Raji (cell line): ENCODE data around the gene MKX.

Experiments
- POLR2A ChIP-seq: IDR thresholded peaks from 2 replicates; pipeline ENCODE4 v1.6.1; 2011; ENCODE audit warnings: low read depth, low read length, control low read depth; ENCODE audit not compliant: insufficient read depth

The MKX gene, protein sequence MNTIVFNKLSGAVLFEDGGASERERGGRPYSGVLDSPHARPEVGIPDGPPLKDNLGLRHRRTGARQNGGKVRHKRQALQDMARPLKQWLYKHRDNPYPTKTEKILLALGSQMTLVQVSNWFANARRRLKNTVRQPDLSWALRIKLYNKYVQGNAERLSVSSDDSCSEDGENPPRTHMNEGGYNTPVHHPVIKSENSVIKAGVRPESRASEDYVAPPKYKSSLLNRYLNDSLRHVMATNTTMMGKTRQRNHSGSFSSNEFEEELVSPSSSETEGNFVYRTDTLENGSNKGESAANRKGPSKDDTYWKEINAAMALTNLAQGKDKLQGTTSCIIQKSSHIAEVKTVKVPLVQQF

DNA sequence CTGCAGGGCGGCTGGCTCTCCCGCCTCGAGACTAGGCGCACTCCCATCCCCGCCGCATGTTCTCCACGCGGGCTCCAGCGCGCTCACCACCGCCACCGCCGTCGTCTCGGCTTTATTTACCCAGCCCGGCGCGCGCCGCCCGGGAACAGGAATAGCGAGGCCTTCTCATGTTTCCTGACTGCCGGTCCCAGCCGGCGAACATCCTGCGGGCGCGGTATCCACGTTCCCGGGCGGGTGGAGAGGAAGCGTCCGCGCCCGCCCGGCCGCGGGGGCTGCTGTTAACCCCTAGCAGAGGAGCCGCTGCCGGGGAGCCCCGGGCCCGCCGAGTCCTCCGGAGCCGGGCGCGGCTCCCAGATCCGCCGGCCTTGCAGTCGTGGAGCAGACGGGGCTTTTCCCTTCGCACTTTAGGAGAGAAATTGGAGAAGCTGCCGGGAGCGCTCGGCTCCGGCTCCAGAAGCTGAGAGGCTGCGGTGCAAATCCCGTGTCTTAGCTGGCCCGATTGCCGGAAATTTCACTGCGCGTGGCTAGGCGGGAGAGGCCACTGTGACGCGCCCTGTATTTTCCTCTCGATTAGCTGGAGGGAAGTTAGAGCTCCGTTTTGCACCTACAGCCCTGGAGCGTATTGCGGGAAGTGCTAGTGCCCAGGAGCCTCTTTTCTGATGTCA lies at the start of gene MKX:
TSS of gene MKX (minus strand) at position 88 of the 665 bp plus-strand sequence. CDS start 2,404 bp downstream, outside the sequence.
- no peak for TF ChIP-seq POLR2A

DNA sequence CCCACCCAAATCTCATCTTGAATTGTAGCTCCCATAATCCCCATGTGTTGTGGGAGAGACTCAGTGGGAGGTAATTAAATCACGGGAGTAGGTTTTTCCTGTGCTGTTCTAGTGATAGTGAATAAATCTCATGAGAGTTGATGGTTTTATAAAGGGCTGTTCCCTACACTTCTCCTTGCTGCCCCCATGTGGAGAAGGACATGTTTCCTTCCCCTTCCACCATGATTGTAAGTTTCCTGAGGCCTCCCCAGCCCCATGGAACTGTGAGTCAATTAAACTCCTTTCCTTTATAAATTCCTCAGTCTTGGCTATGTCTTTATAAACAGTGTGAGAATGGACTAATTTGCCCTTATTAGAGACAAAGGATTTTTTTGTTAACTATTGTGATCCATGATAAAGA lies 48.5 kb upstream of the MKX start:
- TF ChIP-seq POLR2A: no peak

DNA sequence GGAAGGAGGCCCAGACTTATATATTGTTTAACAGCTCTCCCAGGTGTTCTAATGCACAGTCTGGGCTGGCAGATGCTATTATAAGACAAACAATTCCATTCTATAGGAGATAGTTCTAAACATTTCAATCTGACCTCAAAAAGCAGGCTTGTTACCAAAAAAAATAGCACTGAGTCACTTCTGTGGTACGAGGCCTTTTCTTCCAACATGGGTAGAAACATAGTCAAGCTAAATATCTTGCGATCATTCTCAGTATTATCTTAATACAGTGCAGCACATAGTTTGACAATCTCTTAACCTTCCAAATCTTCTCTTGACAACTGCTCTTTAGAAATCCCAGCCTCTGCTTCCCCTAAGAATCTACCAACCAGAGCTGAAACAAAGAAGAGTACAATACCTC lies 46.6 kb upstream of the MKX start:
- no peak for TF ChIP-seq POLR2A

DNA sequence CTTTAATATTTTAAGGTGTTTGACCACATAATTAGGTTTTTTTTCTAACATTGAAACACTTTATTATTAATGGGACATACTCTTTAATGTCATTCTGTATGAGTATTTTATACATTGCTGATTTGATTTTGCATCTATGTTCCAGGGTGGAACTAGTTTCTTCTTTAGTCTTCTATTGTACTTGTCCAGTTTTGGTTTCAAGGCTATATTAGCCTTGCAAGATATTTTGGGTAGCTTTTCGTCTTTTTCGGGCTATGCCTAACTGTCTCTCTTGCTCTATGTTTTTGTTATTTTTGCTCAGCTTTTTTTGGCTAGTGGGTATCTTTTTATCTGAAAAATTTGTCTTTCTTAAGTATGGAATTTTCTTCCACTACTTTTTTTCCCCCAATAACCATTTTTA lies 38.7 kb upstream of the MKX start:
- TF ChIP-seq POLR2A: no peak

DNA sequence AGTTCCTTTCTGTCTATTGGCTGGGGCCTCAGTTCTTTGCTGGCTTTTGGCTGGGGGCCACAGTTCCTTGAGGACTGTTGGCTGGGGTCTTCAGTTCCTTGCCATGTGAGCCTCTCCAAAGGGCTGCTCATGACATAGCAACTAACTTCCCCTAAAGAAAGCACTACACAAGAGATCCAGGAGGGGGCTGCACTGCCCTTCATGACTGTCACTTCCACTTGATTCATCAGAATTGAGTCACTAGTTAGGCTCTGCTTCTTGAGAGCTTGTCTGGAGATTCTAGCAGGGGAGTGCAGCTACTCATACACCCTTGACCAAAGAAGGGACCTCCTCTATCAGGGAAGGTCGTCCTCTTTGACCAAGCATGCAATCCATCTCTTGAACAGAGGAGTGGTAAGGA lies 38.0 kb upstream of the MKX start:
- TF ChIP-seq POLR2A: no peak

DNA sequence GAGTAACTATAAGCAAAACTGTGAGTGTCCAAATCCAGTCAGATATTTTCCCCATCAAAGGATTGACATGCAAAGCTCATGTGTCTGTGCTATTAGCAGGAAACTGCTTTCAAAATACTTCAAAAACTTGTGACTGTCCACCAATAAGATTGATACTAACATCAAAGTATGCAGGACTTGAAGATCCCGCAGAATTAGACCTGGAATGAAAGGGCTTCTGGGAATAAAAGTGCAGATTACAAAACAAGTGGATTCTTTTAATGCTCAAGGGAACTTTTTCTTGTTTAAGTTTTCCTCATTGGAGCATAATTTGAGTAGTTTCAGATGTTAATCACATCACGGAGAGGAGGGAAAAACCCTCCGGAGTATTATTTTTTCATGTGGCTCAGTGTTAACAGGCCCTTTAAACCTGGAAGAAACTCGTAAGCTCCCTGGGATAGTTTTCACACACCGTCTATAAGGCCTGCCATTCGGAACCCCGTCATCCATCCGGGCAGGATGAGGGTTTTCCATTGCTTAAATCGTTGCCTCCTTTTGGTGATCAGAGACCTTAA lies 33.9 kb upstream of the MKX start:
- no peak for TF ChIP-seq POLR2A

DNA sequence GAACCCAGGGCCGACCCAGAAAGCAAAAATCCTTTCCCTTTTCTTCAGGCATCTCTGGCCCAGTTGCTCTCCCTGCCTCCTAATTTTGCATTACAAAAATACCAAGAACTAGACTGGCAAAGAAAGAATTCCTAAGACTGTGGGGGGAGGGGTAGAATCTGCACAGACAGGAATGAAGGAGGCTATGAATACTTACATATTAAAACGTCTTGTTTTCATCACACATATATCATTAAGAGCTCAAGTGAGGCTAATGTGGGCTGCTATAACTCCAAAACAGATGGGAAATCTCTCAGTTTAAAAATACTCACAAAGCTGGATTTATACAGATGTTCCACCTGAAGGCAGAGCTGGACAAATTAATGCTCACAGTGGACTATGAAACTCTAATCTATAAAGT lies 29.2 kb upstream of the MKX start:
- no peak for TF ChIP-seq POLR2A

DNA sequence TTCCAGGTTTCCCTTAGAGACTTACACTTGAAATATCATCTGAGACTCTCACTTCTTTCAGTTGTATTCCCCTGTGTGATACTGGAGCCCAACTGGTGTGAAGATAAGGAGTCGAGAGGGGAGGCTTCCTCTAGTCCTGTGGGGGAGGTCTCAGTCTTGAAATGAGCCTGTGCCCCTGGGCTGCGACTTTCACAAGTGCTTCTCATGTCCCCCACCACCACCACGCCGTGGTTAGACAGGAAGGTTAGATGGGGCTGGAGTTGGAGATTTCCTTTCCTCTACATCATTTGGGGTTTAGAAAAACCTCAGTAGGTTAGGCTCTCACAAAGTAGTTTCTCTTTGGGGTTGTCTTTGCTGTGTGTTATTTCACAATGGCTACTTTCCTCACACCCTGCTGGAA lies 25.6 kb upstream of the MKX start:
- no peak for TF ChIP-seq POLR2A

DNA sequence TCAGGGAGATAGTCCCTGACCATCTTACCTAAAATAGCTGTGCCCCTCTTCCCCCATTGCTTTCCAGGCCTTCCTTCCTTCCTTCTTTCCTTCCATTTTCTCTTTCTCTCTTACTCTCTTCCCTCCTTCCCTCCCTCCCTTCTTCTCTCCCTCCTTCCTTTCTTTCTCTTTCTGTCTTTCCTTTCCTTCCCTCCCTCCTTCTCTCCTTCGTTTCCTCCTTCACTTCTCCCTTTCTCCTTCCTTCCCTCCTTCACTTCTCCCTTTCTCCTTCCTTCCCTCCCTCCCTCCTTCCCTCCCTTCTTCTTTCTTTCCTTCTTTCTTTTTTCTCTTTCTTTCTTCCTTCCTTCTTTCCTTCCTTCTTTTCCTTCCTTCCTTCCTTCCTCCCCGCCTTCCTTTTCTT lies 24.6 kb upstream of the MKX start:
- no peak for TF ChIP-seq POLR2A

DNA sequence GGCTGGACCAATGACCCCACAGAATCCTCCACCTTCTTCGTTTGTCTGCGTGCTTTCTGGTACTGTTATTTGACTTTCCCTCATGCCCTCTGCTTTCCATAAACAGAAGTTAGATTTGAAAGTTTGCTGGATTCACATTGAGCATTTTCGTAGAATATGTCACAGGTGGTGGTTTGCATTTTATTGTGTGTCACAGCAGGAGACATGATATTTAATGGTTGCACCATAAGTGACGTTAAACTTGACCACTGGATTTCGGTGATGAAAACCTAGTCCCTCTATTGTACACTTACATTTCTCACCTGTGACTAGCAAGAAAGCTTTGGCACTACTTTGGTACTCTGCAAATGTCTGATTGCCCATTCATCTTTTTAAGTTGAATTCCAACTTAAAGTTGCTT lies 15.2 kb upstream of the MKX start:
- no peak for TF ChIP-seq POLR2A

DNA sequence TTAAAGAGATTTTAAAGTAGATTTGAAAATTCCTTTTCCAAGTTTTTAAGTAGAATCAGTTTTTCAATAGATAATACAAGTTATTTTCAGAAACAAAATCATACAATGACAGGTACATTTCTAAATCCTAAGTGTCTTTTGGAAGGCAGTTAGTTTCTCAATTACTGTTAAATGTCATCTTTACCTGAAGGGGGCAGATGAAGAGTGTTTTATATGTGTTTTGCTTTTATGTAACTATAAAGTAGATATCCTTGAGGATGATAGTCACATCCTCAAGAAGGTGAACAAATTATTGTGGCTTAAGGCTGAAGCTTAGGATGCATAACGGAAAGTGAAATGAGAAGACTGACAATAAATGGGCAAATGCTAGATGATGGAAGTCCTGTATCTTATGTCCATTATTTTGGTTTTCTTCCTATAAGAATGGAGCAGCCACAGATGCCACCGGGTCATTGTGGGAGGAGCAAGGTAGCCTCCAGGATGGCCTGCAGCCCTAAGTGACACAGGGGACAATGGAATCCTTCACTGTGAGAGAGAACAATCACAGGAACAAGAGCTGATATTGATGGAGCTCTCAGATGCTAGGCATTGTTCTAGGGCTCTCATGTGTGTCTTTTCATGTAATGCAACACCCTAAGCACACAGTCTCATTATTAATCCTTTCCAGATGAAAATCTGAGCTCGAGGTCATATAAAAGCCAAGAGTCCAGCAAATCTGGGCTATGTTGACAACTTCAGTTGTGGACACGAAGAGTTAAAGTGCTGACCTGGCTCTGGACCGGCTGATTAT lies 14.1 kb upstream of the MKX start:
- TF ChIP-seq POLR2A: no peak

DNA sequence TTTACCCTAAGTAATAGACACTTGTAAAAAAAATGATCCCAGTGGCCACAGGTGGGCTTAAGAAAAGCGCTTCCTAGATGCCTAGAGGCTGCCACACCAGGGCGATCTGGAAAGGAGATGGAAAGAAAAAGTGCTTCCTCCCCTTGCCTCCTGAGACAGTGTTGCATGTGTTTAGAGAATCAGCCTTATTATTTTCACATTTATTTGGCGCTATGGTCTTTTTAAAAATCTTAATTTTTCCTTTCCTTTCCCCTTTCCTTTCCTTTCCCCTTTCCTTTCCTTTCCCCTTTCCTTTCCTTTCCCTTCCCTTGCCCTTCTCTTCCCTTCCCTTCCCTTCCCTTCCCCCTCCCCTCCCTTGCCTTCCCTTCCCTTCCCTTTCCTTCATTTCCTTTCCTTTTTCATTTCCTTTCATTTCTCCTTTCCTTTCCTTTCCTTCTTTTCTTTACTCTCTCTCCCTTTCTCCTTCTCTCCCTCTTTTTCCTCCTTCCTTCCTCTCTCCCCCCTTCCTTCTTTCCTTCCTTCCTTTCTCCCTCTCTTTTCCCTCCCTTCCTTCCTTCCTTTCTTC lies 7.1 kb upstream of the MKX start:
- TF ChIP-seq POLR2A: no peak

DNA sequence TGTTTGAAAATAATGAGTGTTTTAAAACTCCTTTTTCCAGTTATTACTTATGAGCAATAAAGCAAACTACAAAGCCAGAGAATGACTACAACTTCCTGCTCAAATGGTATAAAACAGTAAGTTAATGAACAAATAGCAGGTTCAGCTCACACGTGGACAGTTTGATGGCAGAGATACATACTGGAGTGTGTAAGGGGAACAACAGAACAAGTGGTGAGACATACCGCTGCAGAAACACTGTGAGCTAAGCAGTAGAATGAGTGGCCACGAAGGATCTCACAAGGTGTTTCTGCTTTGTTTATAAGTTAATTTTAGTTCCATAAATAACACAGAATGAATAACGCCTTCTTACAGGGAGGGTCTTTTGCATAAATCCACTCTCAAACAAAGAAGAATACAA lies 3.0 kb upstream of the MKX start:
- no peak for TF ChIP-seq POLR2A

DNA sequence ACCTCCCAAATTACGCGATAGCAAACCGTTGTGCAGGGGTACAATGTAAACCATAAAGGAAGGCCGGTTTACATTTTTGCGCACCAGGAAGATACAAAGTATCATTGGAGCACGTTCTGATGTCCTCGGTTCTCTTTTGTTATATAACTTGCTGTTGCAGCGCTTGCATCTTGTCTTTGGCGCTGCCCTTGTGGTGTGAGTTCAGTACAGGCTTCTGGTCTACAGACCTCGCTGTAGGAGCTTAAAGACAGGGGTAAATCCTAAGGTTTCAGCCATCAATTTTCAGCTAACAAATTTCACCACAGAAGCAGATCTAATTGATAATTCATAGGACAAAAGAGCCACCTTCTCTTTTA lies 1.5 kb upstream of the MKX start:
- no peak for TF ChIP-seq POLR2A

DNA sequence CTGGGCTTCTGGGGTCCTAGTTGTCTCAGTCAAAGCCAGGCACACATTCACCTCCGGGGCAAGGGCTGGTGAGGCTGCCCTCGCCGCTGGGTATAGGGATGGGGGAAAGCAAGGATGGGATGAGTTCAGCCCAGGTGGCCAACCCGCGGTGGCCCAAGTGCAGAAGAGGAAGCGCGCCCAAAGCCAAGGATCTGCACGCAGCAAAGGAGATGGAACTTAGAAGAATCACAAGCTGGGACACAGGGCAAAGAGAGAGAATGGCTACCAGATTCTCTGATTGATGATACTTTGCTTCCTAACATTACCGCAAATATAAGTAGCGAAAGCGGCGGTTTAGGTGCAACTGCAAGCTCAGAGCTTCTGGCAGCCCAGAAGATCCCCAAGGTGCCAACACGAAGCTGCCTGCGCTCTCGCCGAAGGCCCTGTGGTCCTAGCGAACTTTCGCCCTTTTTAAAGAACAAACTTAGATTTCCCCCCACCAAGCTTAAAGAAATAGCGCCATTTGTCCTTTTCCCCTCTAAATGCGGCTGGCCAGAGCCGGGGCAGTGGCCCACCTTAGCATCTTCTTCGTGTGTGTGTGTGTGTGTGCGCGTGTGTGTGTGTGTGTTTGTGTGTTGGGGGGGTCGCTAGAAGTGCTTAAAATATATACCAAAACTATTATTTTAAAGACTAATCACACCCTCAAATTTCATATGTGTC lies 927 bp upstream of the MKX start:
- TF ChIP-seq POLR2A: no peak
